K562 (cell line): ENCODE data around the gene YPEL5. TPM values are rescaled to one million over a fixed set of nuclear protein-coding genes. Genes with fewer than 3 reads are reported as not detected.

Experiments
- CXXC5 ChIP-seq: fragments of 250-450 bp; sonication (Bioruptor Pico); IDR thresholded peaks from 2 replicates; pipeline ENCODE4 v1.8.0; 2022; ENCODE audit warnings: inconsistent platforms, mild to moderate bottlenecking, moderate library complexity
- FOXJ2 ChIP-seq: fragments of 200-800 bp; sonication (Bioruptor generic); IDR thresholded peaks from 2 replicates; pipeline ENCODE4 v1.6.1; 2016; ENCODE audit warnings: missing genetic modification characterization, missing compliant biosample characterization
- HDAC1 ChIP-seq, 2 experiments: fragments of 450-650 bp; IDR thresholded peaks; 2 replicates each; pipeline ENCODE4 v1.6.1; 2016 to 2017; ENCODE audit warnings: inconsistent platforms in 1 of 2, mild to moderate bottlenecking in 1 of 2, moderate library complexity in 1 of 2
- LARP7 ChIP-seq: fragments of 450-650 bp; IDR thresholded peaks from 2 replicates; pipeline ENCODE4 v1.6.1; 2016
- LCOR ChIP-seq: sonication (generic); formaldehyde crosslinking; IDR thresholded peaks from 2 replicates; pipeline ENCODE4 v1.8.0; 2022; ENCODE audit warnings: mild to moderate bottlenecking, missing genetic modification reagents
- RBBP5 ChIP-seq: fragments of 200-600 bp; sonication (generic); IDR thresholded peaks from 2 replicates; pipeline ENCODE4 v1.6.1; 2012; ENCODE audit warnings: borderline replicate concordance, mild to moderate bottlenecking, low read length, control low read depth, inconsistent platforms; ENCODE audit not compliant: insufficient read depth, poor library complexity, severe bottlenecking
- RBM25 ChIP-seq: fragments of 200-400 bp; formaldehyde crosslinking; IDR thresholded peaks from 2 replicates; pipeline ENCODE4 v1.6.1; 2018; ENCODE audit warnings: low read length, low read depth, moderate library complexity; ENCODE audit not compliant: severe bottlenecking
- ZBTB12 ChIP-seq: fragments of 250-450 bp; sonication (Bioruptor Pico); IDR thresholded peaks from 2 replicates; pipeline ENCODE4 v1.4.0; 2020
- polyA plus RNA-seq, 8 experiments: library from polyadenylated mRNA; depleted of rRNA in 4 of 8; stranded (reverse) in 5 of 8; unstranded in 3 of 8; fragments of >200 nt; fragmentation: Nextera tagmentation in 2 of 8; fragmentation: Illumina TruSeq in 1 of 8; extraction: Ambion mirVana in 2 of 8; extraction: Trizol in 1 of 8; gene quantifications; 2 replicates each; pipeline versions ENCODE4 v1.2.1 to v1.2.3, GENCODE V29; 2011 to 2014; ENCODE audit warnings: inconsistent platforms in 1 of 8, missing spikeins in 1 of 8
- total RNA-seq, 7 experiments: library from RNA; depleted of rRNA in 6 of 7; stranded (reverse); fragments of >200 nt in 6 of 7; fragmentation: Illumina TruSeq in 2 of 7; extraction: Trizol in 2 of 7; gene quantifications; 2 replicates each; pipeline versions ENCODE4 v1.2.1 to v1.2.3, GENCODE V29; 2011 to 2021; ENCODE audit warnings: low replicate concordance in 1 of 7

The YPEL5 gene
- total and polyA plus RNA-seq, 9 of the 15 experiments (the other 6 are each of a cell fraction or from before 2014, with no cell fraction given), result 5.4 to 34.4 (median 12.3) TPM

- no peak for TF ChIP-seq ZBTB12 (CRISPR knock-in tag)
- peak; percentile 5; the same call in 1 of the 2 replicates for TF ChIP-seq CXXC5 (CRISPR knock-in tag)
- no peak for TF ChIP-seq RBM25
- TF ChIP-seq HDAC1 (IDR thresholded peaks at IDR 0.05), result no peak
- TF ChIP-seq LARP7, result no peak
- no peak for TF ChIP-seq FOXJ2 (tag)
- TF ChIP-seq RBBP5, result peak; percentile 68
- TF ChIP-seq LCOR (CRISPR knock-in tag), result no peak
These were observed 448 bp downstream of the YPEL5 start (continued) for GRCh38 chr2:30147196-30147714.
